Measurements from ENCODE around the gene MAML3. TPM values are rescaled to one million over a fixed set of nuclear protein-coding genes. Genes with fewer than 3 reads are reported as not detected.

MAML3 gene
- total and polyA plus RNA-seq, 2 experiments from 2014 or later, result 4.1 to 11.2 TPM

- Histone ChIP-seq H3K4me1 (ENCODE audit: insufficient read depth) (peaks cover 21% of the 10 kb centered on the region), H2AFZ (no peak overlapping the region), H3K4me2 (no peak overlapping the region), H3K79me2 (no peaks in the 10 kb centered on the region), H3K27ac (no peak overlapping the region), H3K9me3 (ENCODE audit: low read depth) (no peaks in the 10 kb centered on the region), H3K36me3 (replicated peaks; ENCODE audit: insufficient read depth, low read depth) (no peaks in the 10 kb centered on the region), H3K9me2 (replicated peaks; ENCODE audit: insufficient read depth) (no peaks in the 10 kb centered on the region), H3K27me3 (no peaks in the 10 kb centered on the region), H3K4me3 (no peak overlapping the region), H4K20me1 (ENCODE audit: insufficient read depth, poor library complexity, severe bottlenecking) (no peaks in the 10 kb centered on the region)
- TF ChIP-seq CTCF (IDR thresholded peaks at IDR 0.05; ENCODE audit: poor library complexity) (no peak), EZH2 (IDR thresholded peaks at IDR 0.05; ENCODE audit: borderline replicate concordance) (no peak)
- DNase-seq (ENCODE audit: low spot score), result no peak
- 94% methylated on average over 6 of the region's 6 CpGs for WGBS (ENCODE audit: low lambda C conversion rate, missing lambda C conversion rate)
Measured at GRCh38 chr4:139767168-139767567, 386.8 kb downstream of the MAML3 start.

- H3K4me1 ChIP-seq (ENCODE audit: insufficient read depth), result peaks cover 24% of the 10 kb centered on the region
- H3K36me3 ChIP-seq (replicated peaks; ENCODE audit: insufficient read depth, low read depth), result no peaks in the 10 kb centered on the region
- no peaks in the 10 kb centered on the region for H3K9me2 ChIP-seq (replicated peaks; ENCODE audit: insufficient read depth)
- TF ChIP-seq EZH2 (IDR thresholded peaks at IDR 0.05; ENCODE audit: borderline replicate concordance) (no peak), CTCF (IDR thresholded peaks at IDR 0.05; ENCODE audit: poor library complexity) (no peak), EZH2phosphoT487 (IDR thresholded peaks at IDR 0.05; ENCODE audit: low read depth, severe bottlenecking, unreplicated experiment) (no peak)
- H2AFZ ChIP-seq, result no peak overlapping the region
- 78% methylated on average over 9 of the region's 9 CpGs for WGBS (ENCODE audit: low lambda C conversion rate, missing lambda C conversion rate)
- H3K27me3 ChIP-seq, result no peaks in the 10 kb centered on the region
- no peak overlapping the region for H3K4me3 ChIP-seq
- no peaks in the 10 kb centered on the region for H4K20me1 ChIP-seq (ENCODE audit: insufficient read depth, poor library complexity, severe bottlenecking)
- no peak overlapping the region for H3K27ac ChIP-seq
- peaks cover 4% of the 10 kb centered on the region for H3K79me2 ChIP-seq
- H3K4me2 ChIP-seq, result no peak overlapping the region
- DNase-seq (ENCODE audit: low spot score), result no peak
- H3K9me3 ChIP-seq (ENCODE audit: low read depth), result no peaks in the 10 kb centered on the region
Measured at GRCh38 chr4:139764686-139765310, 389.2 kb downstream of the MAML3 start.

GRCh38 chr4:139764182-139764581 is 389.8 kb downstream of the MAML3 start:
- TF ChIP-seq EZH2 (IDR thresholded peaks at IDR 0.05; ENCODE audit: borderline replicate concordance) (no peak), EZH2phosphoT487 (IDR thresholded peaks at IDR 0.05; ENCODE audit: low read depth, severe bottlenecking, unreplicated experiment) (no peak), CTCF (IDR thresholded peaks at IDR 0.05; ENCODE audit: poor library complexity) (no peak)
- no peak overlapping the region for H3K4me3 ChIP-seq
- H3K9me2 ChIP-seq (replicated peaks; ENCODE audit: insufficient read depth), result no peaks in the 10 kb centered on the region
- H3K27ac ChIP-seq, result no peak overlapping the region
- WGBS (ENCODE audit: low lambda C conversion rate, missing lambda C conversion rate), result 56% methylated on average over 8 of the region's 8 CpGs
- peak overlapping the region; percentile 49 for H3K4me2 ChIP-seq
- no peaks in the 10 kb centered on the region for H3K27me3 ChIP-seq
- H3K36me3 ChIP-seq (replicated peaks; ENCODE audit: insufficient read depth, low read depth), result no peaks in the 10 kb centered on the region
- no peaks in the 10 kb centered on the region for H4K20me1 ChIP-seq (ENCODE audit: insufficient read depth, poor library complexity, severe bottlenecking)
- H2AFZ ChIP-seq, result no peak overlapping the region
- DNase-seq (ENCODE audit: low spot score), result no peak
- no peaks in the 10 kb centered on the region for H3K9me3 ChIP-seq (ENCODE audit: low read depth)
- H3K79me2 ChIP-seq, result peaks cover 4% of the 10 kb centered on the region
- H3K4me1 ChIP-seq (ENCODE audit: insufficient read depth), result peaks cover 24% of the 10 kb centered on the region

All from hepatocyte (in vitro differentiated cells).